ENCODE data around the gene ELOVL4.

DNA sequence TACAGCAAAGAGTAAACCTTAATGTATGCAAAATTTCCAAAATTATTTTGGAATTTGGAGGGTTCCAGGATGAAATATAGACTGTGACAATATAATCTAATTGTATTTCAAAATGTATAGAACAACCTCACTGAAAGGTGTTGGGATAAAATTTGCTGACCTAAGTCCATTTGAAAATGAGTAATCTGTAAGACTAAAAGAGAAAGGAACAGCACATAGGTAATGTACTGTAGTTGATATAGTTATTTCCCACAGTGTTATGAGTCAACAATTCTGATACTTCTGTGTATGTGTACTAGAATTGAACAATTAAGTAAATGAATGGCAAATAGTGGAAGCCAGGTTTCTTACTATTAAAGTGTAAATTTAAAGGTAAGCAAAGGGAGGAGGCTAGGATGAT, 23.8 kb upstream of the ELOVL4 start:
- TF ChIP-seq, protein P1, sequence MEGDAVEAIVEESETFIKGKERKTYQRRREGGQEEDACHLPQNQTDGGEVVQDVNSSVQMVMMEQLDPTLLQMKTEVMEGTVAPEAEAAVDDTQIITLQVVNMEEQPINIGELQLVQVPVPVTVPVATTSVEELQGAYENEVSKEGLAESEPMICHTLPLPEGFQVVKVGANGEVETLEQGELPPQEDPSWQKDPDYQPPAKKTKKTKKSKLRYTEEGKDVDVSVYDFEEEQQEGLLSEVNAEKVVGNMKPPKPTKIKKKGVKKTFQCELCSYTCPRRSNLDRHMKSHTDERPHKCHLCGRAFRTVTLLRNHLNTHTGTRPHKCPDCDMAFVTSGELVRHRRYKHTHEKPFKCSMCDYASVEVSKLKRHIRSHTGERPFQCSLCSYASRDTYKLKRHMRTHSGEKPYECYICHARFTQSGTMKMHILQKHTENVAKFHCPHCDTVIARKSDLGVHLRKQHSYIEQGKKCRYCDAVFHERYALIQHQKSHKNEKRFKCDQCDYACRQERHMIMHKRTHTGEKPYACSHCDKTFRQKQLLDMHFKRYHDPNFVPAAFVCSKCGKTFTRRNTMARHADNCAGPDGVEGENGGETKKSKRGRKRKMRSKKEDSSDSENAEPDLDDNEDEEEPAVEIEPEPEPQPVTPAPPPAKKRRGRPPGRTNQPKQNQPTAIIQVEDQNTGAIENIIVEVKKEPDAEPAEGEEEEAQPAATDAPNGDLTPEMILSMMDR (IDR thresholded peaks at IDR 0.05; ENCODE audit: poor library complexity): no peak
- no peak for TF ChIP-seq EZH2phosphoT487 (IDR thresholded peaks at IDR 0.05; ENCODE audit: low read depth, severe bottlenecking, unreplicated experiment)

Measured in hepatocyte (in vitro differentiated cells).